Measurements from ENCODE around the gene ZBTB17.
"Not testable (repeated sequence)": the region's sequence is repeated elsewhere in the genome, so short reads cannot be mapped to it uniquely, and the experiment has no call there.

Gene ZBTB17

DNA sequence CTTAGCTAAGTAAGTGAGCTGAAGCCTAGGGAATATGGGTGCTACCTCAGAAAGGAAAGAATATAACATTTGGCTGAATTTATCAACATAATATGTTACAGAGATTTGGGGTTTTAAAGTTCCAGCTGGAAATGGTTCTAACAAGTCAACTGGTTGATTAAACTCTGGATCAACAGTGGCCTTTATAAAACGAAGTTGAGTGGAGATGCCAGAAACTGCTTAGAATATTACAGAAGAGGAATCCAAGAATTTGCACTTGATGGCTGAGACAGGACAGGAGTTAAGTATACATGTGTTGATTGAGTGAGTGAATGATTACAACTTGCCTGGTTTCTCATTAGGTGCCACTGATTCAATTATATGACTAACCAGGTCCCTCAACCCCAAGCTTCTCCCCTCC lies 7.4 kb upstream of the ZBTB17 start:
- no peak for TF ChIP-seq ZNF274 (IDR thresholded peaks at IDR 0.05; ENCODE audit: low read depth, low read length)
- no peak overlapping the region for H3K4me3 ChIP-seq (ENCODE audit: low read length)

DNA sequence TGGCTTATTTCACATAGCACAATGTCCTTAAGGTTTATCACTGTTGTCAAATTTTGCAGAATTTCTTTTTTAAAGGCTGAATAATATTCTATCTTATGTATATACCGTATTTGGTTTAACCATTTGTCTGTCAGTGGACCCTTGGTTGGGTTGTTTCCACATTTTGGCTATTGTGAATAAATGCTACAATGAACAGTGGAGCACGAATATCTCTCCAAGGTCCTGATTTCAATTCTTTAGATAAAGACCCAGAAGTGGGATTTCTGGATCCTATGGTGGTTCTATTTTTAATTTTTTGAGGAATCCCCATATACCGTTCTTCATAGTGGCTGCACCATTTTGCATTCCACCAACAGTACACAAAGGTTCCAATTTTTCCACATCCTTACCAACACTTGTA lies 5.8 kb upstream of the ZBTB17 start:
- no peak overlapping the region for H3K4me3 ChIP-seq (ENCODE audit: low read length)
- no peak for TF ChIP-seq ZNF274 (IDR thresholded peaks at IDR 0.05; ENCODE audit: low read depth, low read length)

DNA sequence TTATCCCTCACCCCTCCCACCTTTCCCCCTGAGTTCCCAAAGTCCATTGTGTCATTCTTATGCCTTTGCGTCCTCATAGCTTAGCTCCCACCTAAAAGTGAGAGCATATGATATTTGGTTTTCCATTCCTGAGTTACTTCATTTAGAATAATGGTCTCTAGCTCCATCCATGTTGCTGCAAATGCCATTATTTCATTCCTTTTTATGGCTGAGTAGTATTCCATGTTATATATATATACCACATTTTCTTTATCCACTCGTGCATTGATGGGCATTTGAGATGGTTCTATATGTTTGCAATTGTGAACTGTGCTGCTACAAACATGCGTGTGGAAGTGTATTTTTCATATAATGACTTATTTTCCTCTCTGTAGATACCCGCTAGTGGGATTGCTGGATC lies 2.0 kb upstream of the ZBTB17 start:
- not testable (repeated sequence) for H3K4me3 ChIP-seq (ENCODE audit: low read length)

DNA sequence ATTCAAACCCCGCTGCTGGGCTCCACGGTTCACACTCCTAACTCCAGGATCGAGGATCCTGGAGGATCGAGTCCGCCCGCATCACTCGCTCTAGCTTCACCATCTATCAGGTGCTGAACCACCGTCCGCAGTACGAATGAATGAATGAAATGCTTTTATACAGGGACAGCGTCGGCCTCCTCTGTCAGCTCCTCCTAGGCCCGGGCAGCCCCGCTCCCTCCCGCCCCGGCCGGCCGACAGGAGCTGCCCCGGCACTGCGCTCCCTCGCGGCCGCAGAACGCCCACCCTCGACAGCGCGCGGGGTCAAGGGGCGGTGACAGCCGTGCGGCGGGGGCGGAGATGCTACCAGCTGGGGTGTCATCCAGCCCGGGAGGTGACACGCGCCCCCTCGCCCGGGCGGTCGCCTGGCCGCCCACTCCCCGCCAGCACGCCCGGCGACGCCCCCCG lies 520 bp downstream of the ZBTB17 start:
- TF ChIP-seq ZNF274 (IDR thresholded peaks at IDR 0.05; ENCODE audit: low read depth, low read length) = no peak
- H3K4me3 ChIP-seq (ENCODE audit: low read length) = peak overlapping the region; percentile 94

DNA sequence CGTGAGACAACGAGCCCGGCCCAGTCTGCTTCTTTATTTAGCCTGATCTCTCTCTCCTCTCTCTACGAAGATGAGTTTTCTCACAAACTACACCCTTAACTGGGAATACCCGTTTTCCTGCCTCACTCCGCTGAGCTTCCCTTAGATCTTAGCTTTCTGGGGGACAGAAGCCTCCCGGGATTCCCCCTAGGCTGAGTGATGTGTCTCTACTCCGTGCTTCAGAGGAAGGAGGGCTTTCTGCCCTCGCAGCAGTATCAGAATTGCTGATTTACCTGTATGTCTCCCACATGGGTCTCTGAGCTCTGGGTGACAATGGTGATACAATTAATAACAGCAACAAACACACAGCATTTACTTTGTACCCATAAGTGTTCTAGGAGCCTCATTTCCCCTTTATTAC lies 1.0 kb downstream of the ZBTB17 start:
- no peak for TF ChIP-seq ZNF274 (IDR thresholded peaks at IDR 0.05; ENCODE audit: low read depth, low read length)
- peak overlapping the region; percentile 94 for H3K4me3 ChIP-seq (ENCODE audit: low read length)

DNA sequence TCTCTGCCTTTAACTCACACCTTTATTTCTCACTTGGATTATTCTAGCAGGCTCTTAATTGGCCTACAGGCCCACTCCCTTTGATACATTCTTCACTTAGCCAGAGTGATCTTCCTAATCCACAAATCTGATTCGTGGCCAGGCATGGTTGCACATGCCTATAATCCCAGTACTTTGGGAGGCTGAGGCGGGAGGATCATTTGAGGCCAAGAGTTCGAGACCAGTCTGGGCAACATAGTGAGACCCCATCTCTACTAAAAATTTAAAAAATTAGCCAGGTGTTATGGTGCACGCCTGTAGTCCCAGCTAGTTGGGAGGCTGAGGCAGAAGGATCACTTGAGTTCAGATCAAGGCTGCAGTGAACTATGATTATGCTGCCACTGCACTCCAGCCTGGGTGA lies 2.1 kb downstream of the ZBTB17 start:
- no peak overlapping the region for H3K4me3 ChIP-seq (ENCODE audit: low read length)
- no peak for TF ChIP-seq ZNF274 (IDR thresholded peaks at IDR 0.05; ENCODE audit: low read depth, low read length)

DNA sequence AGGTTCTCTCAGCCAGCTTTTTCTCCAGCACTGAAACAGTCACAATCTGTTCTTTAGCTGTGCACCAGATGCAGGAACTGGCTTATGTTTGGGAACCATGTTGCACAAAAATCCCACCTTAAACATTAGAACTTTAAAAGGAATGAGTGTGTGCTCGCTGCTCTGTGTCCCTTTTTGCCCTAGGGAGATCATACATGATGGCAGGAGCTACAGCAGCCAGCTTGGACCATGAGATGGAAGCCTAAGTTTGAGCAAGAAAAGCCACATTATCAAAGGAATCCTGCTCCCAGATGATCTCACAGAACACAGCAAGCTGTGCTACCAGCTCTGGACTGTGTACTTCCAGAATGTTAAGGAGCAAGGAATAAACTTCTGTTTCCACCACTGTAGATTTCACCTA lies 3.5 kb downstream of the ZBTB17 start:
- H3K4me3 ChIP-seq (ENCODE audit: low read length) = no peak overlapping the region
- no peak for TF ChIP-seq ZNF274 (IDR thresholded peaks at IDR 0.05; ENCODE audit: low read depth, low read length)

DNA sequence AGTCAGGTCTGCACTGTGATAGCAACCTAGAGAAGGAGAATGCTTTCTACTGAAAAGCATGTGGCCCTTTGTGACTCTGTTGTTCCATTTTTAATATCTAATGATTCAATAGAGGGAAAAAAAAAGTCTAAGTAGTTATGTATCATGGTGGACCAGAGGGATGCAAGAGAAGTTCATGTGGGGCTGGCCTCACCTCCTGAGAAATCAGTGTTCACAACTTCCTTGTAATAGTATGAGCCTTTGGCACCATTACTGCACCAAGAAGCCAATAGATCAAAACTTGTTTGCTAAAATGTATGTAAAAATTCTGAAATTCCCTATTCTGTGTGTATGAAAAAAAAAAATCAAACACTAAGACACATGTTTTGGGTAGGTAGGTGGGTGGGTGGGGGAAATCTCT lies 5.0 kb downstream of the ZBTB17 start:
- H3K4me3 ChIP-seq (ENCODE audit: low read length) = no peak overlapping the region

DNA sequence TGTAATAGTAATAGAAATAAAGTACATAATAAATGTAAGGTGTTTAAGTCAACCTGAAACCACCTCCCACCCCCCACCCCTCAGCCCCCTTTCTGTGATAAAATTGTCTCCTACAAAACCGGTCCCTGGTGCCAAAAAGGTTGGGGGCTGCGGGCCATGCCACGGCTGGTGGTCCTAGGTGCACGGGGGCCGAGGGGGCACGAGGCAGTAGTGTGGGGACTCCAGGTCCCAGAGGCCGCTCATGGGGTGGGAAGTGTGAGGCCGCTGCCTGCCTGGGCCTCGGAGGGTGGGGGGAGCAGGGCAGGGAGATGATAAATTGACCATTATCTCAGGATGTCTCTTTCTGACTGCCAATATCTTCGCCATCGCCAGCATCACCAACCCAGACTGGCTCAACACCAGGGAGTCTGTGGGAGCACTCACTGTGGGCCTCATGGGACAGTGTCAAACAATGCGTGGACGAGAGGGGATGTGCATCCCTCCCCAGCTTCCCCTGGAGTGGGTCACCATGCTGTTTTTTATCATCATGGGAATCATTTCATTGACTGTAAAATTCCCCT lies 6.5 kb downstream of the ZBTB17 start:
- H3K4me3 ChIP-seq (ENCODE audit: low read length) = no peak overlapping the region
- no peak for TF ChIP-seq ZNF274 (IDR thresholded peaks at IDR 0.05; ENCODE audit: low read depth, low read length)

More for the DNA sequence above, 5.0 kb downstream of the ZBTB17 start:
- no peak for TF ChIP-seq ZNF274 (IDR thresholded peaks at IDR 0.05; ENCODE audit: low read depth, low read length)

DNA sequence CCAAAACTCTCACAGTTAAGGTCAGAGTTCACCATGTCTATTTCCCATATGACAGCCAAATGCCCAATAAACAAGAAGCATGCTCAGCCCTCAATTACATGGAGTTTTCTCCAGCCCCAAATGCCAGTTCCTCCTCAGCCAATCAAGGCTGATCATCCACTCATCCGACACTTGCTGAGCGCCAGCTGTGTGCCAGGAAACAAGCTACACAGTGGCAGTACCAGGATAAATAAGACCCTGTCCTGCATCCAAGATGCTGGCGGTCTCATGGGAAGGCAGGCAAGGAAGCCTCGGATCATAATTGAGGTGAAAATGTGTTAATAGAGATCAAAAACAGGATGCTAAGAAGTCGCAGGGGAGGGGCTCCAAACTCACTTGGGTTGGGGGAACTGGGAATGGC lies 7.7 kb downstream of the ZBTB17 start:
- H3K4me3 ChIP-seq (ENCODE audit: low read length) = no peak overlapping the region
- no peak for TF ChIP-seq ZNF274 (IDR thresholded peaks at IDR 0.05; ENCODE audit: low read depth, low read length)

DNA sequence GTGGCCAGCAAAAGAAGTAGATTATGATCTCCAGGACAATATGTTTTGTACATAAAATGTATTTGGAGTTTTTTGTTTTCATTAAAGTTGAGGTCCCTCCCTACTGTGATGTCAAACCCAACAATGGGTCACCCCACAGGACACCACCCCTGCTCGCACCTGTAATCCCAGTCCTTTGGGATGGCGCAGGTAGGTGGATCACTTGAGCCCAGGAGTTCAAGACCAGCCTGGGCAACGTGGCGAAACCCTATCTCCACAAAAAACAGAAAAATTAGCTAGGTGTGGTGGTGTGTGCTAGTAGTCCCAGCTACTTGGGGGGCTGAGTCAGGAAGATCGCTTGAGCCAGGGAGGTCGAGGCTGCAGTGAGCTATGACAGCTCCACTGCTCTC lies 9.0 kb downstream of the ZBTB17 start:
- no peak for TF ChIP-seq ZNF274 (IDR thresholded peaks at IDR 0.05; ENCODE audit: low read depth, low read length)
- H3K4me3 ChIP-seq (ENCODE audit: low read length) = no peak overlapping the region

DNA sequence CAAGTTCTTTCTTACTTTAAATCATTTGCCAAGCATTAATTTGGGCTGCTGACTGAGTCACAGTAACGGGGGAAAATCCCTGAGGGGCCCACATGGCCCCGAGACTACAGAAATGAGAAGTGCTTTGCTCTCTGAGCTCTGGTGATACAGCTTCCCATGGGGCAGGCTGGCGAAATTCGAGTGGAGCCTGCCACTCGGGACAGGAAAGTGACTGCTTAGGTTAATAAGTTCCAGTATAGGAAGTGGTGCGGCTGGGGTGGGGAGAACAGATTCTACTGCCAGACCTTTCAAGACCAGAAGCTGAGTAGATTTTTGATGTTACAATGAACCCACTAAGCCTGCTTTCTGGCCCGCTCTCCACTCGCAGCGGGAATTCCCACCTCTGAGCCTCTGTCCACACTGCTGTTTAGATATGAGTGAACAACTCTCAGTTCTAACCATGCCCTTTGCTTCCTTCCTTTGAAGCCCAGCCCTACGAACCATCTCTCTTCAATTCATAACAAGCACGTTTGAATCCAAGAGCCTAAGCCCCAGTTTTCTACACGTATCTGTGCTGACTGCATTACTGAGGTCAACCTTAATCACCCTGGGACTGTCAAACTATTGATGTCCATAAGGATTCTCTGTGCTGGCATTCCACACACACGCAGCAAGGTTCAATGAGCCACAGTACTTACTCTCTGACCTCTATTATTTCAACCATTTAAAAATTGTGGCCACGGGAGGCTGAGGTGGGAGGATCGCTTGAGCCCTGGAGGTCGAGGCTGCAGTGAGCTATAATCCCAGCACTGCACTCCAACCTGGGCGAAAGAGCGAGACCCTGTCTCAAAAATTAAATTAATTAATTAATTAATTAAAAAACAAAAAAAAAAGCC lies 9.6 kb downstream of the ZBTB17 start:
- H3K4me3 ChIP-seq (ENCODE audit: low read length) = peak overlapping the region; percentile 11; the same call in 1 of the 2 replicates
- no peak for TF ChIP-seq ZNF274 (IDR thresholded peaks at IDR 0.05; ENCODE audit: low read depth, low read length)

DNA sequence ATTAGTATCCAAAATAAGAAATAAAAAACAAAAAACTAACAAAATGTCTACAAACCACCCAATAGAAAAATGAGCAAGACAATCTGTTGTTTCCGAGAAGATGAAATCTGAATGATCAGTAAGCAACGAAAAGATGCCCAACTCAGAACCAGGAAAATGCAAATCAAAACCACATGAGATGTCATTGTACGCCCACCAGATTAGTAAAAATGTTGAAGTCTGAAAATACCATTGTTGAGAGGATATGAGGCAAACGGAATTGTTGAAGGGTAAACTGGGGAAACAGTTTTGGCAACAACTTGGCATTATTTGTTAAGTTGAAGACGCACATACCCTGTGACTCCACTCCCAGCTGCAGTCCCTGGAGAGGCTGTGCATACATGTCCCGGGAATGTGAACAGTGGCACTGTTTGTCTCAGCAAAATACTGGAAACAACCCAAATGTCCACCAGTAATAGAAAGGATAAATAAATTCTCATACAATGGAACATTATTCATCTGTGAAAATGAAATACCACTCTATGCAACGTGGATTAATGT lies 10.6 kb downstream of the ZBTB17 start:
- TF ChIP-seq ZNF274 (IDR thresholded peaks at IDR 0.05; ENCODE audit: low read depth, low read length) = no peak
- peak overlapping the region; percentile 53; the same call in 1 of the 2 replicates for H3K4me3 ChIP-seq (ENCODE audit: low read length)

DNA sequence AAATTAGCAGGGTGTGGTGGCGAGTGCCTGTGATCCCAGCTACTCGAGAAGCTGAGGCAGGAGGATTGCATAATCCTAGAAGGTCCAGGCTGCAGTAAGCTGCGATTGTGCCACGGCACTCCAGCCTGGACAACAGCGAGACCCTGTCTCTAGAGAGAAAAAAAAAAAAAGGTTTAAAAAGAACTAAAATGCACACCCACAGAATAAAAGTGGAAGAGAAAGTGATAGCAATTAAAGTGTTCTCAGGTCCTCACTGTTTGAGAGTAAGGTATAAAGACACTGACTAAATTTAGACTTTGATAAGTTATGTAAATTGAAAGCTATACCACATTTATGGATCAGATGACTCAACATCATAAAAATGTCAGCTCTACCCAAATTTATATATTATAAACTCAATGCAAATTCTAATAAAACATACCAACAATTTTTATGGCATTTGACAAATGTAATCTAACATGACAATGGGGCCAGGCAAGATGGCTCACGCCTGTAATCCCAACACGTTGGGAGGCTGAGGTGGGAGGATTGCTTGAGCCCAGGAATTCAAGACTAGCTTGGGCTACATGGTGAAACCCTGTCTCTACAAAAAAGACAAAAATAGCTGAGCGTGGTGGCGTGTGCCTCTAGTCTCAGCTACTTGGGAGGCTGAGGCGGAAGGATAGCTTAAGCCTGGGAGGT lies 11.8 kb downstream of the ZBTB17 start:
- H3K4me3 ChIP-seq (ENCODE audit: low read length) = peak overlapping the region; percentile 57; the same call in 1 of the 2 replicates
- no peak for TF ChIP-seq ZNF274 (IDR thresholded peaks at IDR 0.05; ENCODE audit: low read depth, low read length)

All from GM08714 (cell line).